HG02678 (cell line): Measurements from ENCODE around the gene RASGEF1C.

ENCODE experiments used
- ATAC-seq: cut with Tn5 transposase; IDR thresholded peaks from one replicate; pipeline ENCODE4 v1.9.1; 2021; ENCODE audit warnings: mild to moderate bottlenecking, moderate library complexity; ENCODE audit not compliant: unreplicated experiment

The RASGEF1C gene

GRCh38 chr5:180209137-180209581 lies at the start of gene RASGEF1C:
TSS of gene RASGEF1C (minus strand) at chr5:180209211. CDS start at chr5:180138052, 71,159 bp downstream.
- peak; percentile 84 for ATAC-seq

GRCh38 chr5:180253036-180253824 lies 44.2 kb upstream of the RASGEF1C start:
- no peak for ATAC-seq

- no peak for ATAC-seq
These were observed 42.9 kb upstream of the RASGEF1C start for GRCh38 chr5:180251887-180252286.

- ATAC-seq = no peak
These were observed 42.1 kb upstream of the RASGEF1C start for GRCh38 chr5:180251141-180251540.

- no peak for ATAC-seq
These were observed 41.3 kb upstream of the RASGEF1C start for GRCh38 chr5:180250329-180250728.

- ATAC-seq = no peak
These were observed 32.6 kb upstream of the RASGEF1C start for GRCh38 chr5:180241600-180241999.

GRCh38 chr5:180238631-180239030 lies 29.6 kb upstream of the RASGEF1C start:
- no peak for ATAC-seq

GRCh38 chr5:180235846-180236245 lies 26.8 kb upstream of the RASGEF1C start:
- ATAC-seq = no peak

GRCh38 chr5:180235077-180235476 lies 26.1 kb upstream of the RASGEF1C start:
- ATAC-seq = no peak

GRCh38 chr5:180234271-180234670 lies 25.3 kb upstream of the RASGEF1C start:
- no peak for ATAC-seq

GRCh38 chr5:180233729-180234128 lies 24.7 kb upstream of the RASGEF1C start:
- no peak for ATAC-seq

GRCh38 chr5:180230017-180230416 lies 21.0 kb upstream of the RASGEF1C start:
- no peak for ATAC-seq

GRCh38 chr5:180222056-180222455 lies 13.0 kb upstream of the RASGEF1C start:
- no peak for ATAC-seq

- no peak for ATAC-seq
These were observed 8.8 kb upstream of the RASGEF1C start for GRCh38 chr5:180217797-180218196.

GRCh38 chr5:180216646-180217171 lies 7.7 kb upstream of the RASGEF1C start:
- no peak for ATAC-seq

- ATAC-seq = no peak
These were observed 7.0 kb upstream of the RASGEF1C start for GRCh38 chr5:180215783-180216630.

GRCh38 chr5:180214870-180215770 lies 6.1 kb upstream of the RASGEF1C start:
- no peak for ATAC-seq

GRCh38 chr5:180213657-180214207 lies 4.7 kb upstream of the RASGEF1C start:
- no peak for ATAC-seq

GRCh38 chr5:180213256-180213600 lies 4.2 kb upstream of the RASGEF1C start:
- no peak for ATAC-seq
